CD14-positive monocyte (primary cell): Measurements from ENCODE around the gene APOD. TPM values are rescaled to one million over a fixed set of nuclear protein-coding genes. Genes with fewer than 3 reads are reported as not detected.

Experiments
- DNase-seq, 3 donors: peaks; one replicate each; pipeline ENCODE4 v3.0.0-alpha.2; 2011 to 2022
- H2AFZ ChIP-seq: 2 replicates; pipeline ENCODE4 v1.6.0; 2012; ENCODE audit warnings: mild to moderate bottlenecking, low read depth, low read length, inconsistent platforms; ENCODE audit not compliant: insufficient read depth, poor library complexity, severe bottlenecking
- H3K27ac ChIP-seq, 2 donors: 1 replicate in 1 of 2; 2 replicates in 1 of 2; pipeline ENCODE4 v1.5.1; 2012 to 2013; ENCODE audit warnings: low read length in 2 of 2, control low read depth in 1 of 2, inconsistent platforms in 1 of 2, low read depth in 1 of 2, mild to moderate bottlenecking in 1 of 2
- H3K27me3 ChIP-seq, 2 donors: one replicate each; pipeline versions ENCODE4 v1.6.0 to v1.6.1; 2011 to 2013; ENCODE audit warnings: low read length in 2 of 2; ENCODE audit not compliant: control insufficient read depth in 2 of 2, insufficient read depth in 2 of 2
- H3K36me3 ChIP-seq, 2 donors: replicated peaks in 1 of 2; 1 replicate in 1 of 2; 2 replicates in 1 of 2; pipeline versions ENCODE4 v1.5.1 to v1.6.1; 2012 to 2013; ENCODE audit warnings: low read length in 2 of 2, control low read depth in 1 of 2, inconsistent platforms in 1 of 2, mild to moderate bottlenecking in 1 of 2; ENCODE audit not compliant: insufficient read depth in 2 of 2, control insufficient read depth in 1 of 2
- H3K4me1 ChIP-seq, 2 donors: 1 replicate in 1 of 2; 2 replicates in 1 of 2; pipeline versions ENCODE4 v1.5.1 to v1.6.1; 2012 to 2013; ENCODE audit warnings: low read length in 2 of 2, control low read depth in 1 of 2, inconsistent platforms in 1 of 2, mild to moderate bottlenecking in 1 of 2, moderate library complexity in 1 of 2; ENCODE audit not compliant: insufficient read depth in 2 of 2, control insufficient read depth in 1 of 2
- H3K4me2 ChIP-seq: replicated peaks from 2 replicates; pipeline ENCODE3; 2012; ENCODE audit warnings: low read length, moderate library complexity, mild to moderate bottlenecking; ENCODE audit not compliant: poor library complexity, severe bottlenecking; ENCODE audit errors: extremely low read depth
- H3K4me3 ChIP-seq, 3 experiments: fragments of 200-600 bp in 1 of 3; sonication (generic) in 1 of 3; replicated peaks in 1 of 3; 1 replicate in 2 of 3; 2 replicates in 1 of 3; pipeline ENCODE4 v1.5.1; 2011 to 2013; ENCODE audit warnings: low read length in 3 of 3, mild to moderate bottlenecking in 3 of 3, control low read depth in 2 of 3, low read depth in 2 of 3, inconsistent platforms in 1 of 3, moderate library complexity in 1 of 3
- H3K79me2 ChIP-seq: 2 replicates; pipeline ENCODE4 v1.6.0; 2012; ENCODE audit warnings: mild to moderate bottlenecking, control low read depth, inconsistent platforms, low read length, moderate library complexity; ENCODE audit not compliant: insufficient read depth
- H3K9ac ChIP-seq: 2 replicates; pipeline ENCODE4 v1.6.0; 2017; ENCODE audit warnings: low read length, mild to moderate bottlenecking; ENCODE audit not compliant: insufficient read depth, poor library complexity, severe bottlenecking
- H3K9me3 ChIP-seq, 2 donors: replicated peaks in 1 of 2; 1 replicate in 1 of 2; 2 replicates in 1 of 2; pipeline versions ENCODE4 v1.5.1 to v1.6.1; 2012 to 2013; ENCODE audit warnings: low read length in 2 of 2, control low read depth in 1 of 2; ENCODE audit not compliant: control insufficient read depth in 1 of 2, insufficient read depth in 1 of 2
- H4K20me1 ChIP-seq: 2 replicates; pipeline ENCODE4 v1.6.0; 2012; ENCODE audit warnings: mild to moderate bottlenecking, low read length, control low read depth, moderate library complexity; ENCODE audit not compliant: insufficient read depth
- H3K27ac Mint-ChIP-seq, 7 donors: one replicate each; pipeline ENCODE4 v1.8.0; 2020; ENCODE audit warnings: mild to moderate bottlenecking in 7 of 7, mixed read lengths in 7 of 7, moderate library complexity in 6 of 7, inconsistent platforms in 2 of 7
- H3K27me3 Mint-ChIP-seq, 3 donors: one replicate each; pipeline ENCODE4 v1.8.0; 2021 to 2022; ENCODE audit warnings: low read depth in 3 of 3, mild to moderate bottlenecking in 3 of 3, mixed read lengths in 3 of 3, moderate library complexity in 3 of 3, inconsistent platforms in 1 of 3
- H3K36me3 Mint-ChIP-seq, 2 donors: one replicate each; pipeline ENCODE4 v1.8.0; 2020; ENCODE audit warnings: mixed read lengths in 2 of 2, inconsistent platforms in 1 of 2, mild to moderate bottlenecking in 1 of 2
- H3K4me1 Mint-ChIP-seq: one replicate; pipeline ENCODE4 v1.8.0; 2020; ENCODE audit warnings: mild to moderate bottlenecking, mixed read lengths
- H3K4me3 Mint-ChIP-seq, 2 donors: one replicate each; pipeline ENCODE4 v1.8.0; 2020; ENCODE audit warnings: mild to moderate bottlenecking in 2 of 2, mixed read lengths in 2 of 2, moderate library complexity in 1 of 2
- H3K9me3 Mint-ChIP-seq, 7 donors: one replicate each; pipeline ENCODE4 v1.8.0; 2020 to 2022; ENCODE audit warnings: mixed read lengths in 7 of 7, mild to moderate bottlenecking in 6 of 7, moderate library complexity in 6 of 7, inconsistent platforms in 2 of 7
- CTCF ChIP-seq: fragments of 200-600 bp; IDR thresholded peaks from one replicate; pipeline ENCODE4 v1.8.0; 2022; ENCODE audit warnings: antibody characterized with exemption, mild to moderate bottlenecking
- WGBS: methylation state at CpG from one replicate; pipeline ENCODE4 v1.1.5; 2013; ENCODE audit warnings: missing lambda C conversion rate; ENCODE audit not compliant: insufficient coverage; 5-methylcytosine and 5-hydroxymethylcytosine counted together
- intact Hi-C, 2 donors: fragments of 100-400 bp; cut with micrococcal nuclease; formaldehyde crosslinking; loops; one replicate each; pipeline versions ENCODE4 v1.15.0 to v1.15.1; 2023
- polyA plus RNA-seq, 3 donors: library from polyadenylated mRNA; depleted of rRNA in 1 of 3; unstranded in 2 of 3; stranded (reverse) in 1 of 3; fragments of 300-500 nt in 2 of 3; fragments of >200 nt in 1 of 3; fragmentation: Illumina TruSeq in 2 of 3; gene quantifications; 1 replicate in 2 of 3; 2 replicates in 1 of 3; pipeline ENCODE4 v1.2.3, GENCODE V29; 2012 to 2021

The APOD gene
- polyA plus RNA-seq, 3 donors = not detected

- Mint-ChIP-seq H3K36me3 (no peaks in the 10 kb centered on the region), H3K27me3 (peaks cover 28 to 44% (median 33%) of the 10 kb centered on the region in 3 donors), H3K4me3 (no peak overlapping the region), H3K4me1 (peaks cover 8% of the 10 kb centered on the region), H3K27ac (no peak overlapping the region), H3K9me3 (peaks cover 0 to 18% (median 4%) of the 10 kb centered on the region in 7 donors)
- H3K36me3 ChIP-seq = no peaks in the 10 kb centered on the region
- H3K4me3 ChIP-seq = no peak overlapping the region
- peaks cover 12 to 22% of the 10 kb centered on the region in 2 donors for H3K9me3 ChIP-seq
- H3K9ac ChIP-seq = no peak overlapping the region
- intact Hi-C loops = no loop called here
- H3K27me3 ChIP-seq = peaks cover 37 to 42% of the 10 kb centered on the region in 2 donors
- peaks cover 13 to 15% of the 10 kb centered on the region in 2 donors for H3K4me1 ChIP-seq
- no peak overlapping the region for H3K4me2 ChIP-seq
- no peak for DNase-seq
- WGBS = no CpG with 5 or more reads among the region's 4 CpGs
- H3K27ac ChIP-seq = no peak overlapping the region
- no peak for TF ChIP-seq CTCF
- no peaks in the 10 kb centered on the region for H4K20me1 ChIP-seq
- no peak overlapping the region for H2AFZ ChIP-seq
- H3K79me2 ChIP-seq = no peaks in the 10 kb centered on the region
Observed at GRCh38 chr3:195587406-195587805, 3.7 kb upstream of the APOD start.

GRCh38 chr3:195584543-195584870 lies 767 bp upstream of the APOD start:
- intact Hi-C loops = no loop called here
- Histone ChIP-seq H3K4me1 (peaks cover 13 to 15% of the 10 kb centered on the region in 2 donors), H3K9me3 (peaks cover 9 to 11% of the 10 kb centered on the region in 2 donors), H3K27me3 (peaks cover 37 to 51% of the 10 kb centered on the region in 2 donors), H3K36me3 (no peaks in the 10 kb centered on the region), H2AFZ (no peak overlapping the region), H3K4me2 (no peak overlapping the region), H3K4me3 (no peak overlapping the region), H3K9ac (no peak overlapping the region), H3K27ac (no peak overlapping the region), H4K20me1 (no peaks in the 10 kb centered on the region), H3K79me2 (no peaks in the 10 kb centered on the region)
- no peaks in the 10 kb centered on the region for H3K36me3 Mint-ChIP-seq
- peak overlapping the region in 1 of 2 donors; percentile 62 for H3K4me3 Mint-ChIP-seq
- WGBS = 94% methylated on average over 3 of the region's 4 CpGs
- no peak for TF ChIP-seq CTCF
- H3K27ac Mint-ChIP-seq = no peak overlapping the region
- peaks cover 0 to 7% (median 0%) of the 10 kb centered on the region in 7 donors for H3K9me3 Mint-ChIP-seq
- peaks cover 6% of the 10 kb centered on the region for H3K4me1 Mint-ChIP-seq
- DNase-seq = no peak
- H3K27me3 Mint-ChIP-seq = peaks cover 42 to 59% (median 46%) of the 10 kb centered on the region in 3 donors
